NCI-H510A (cell line): ENCODE data around the gene AKAP13.
"Not testable (repeated sequence)": the region's sequence is repeated elsewhere in the genome, so short reads cannot be mapped to it uniquely, and the experiment has no call there.

Experiments used
- DNase-seq: peaks from one replicate; lab custom pipeline; 2025; lab: John Stamatoyannopoulos, UW

Gene AKAP13

GRCh38 chr15:85348048-85348766, 32.2 kb upstream of the AKAP13 start:
- not testable (repeated sequence) for DNase-seq

GRCh38 chr15:85349062-85349461, 31.3 kb upstream of the AKAP13 start:
- not testable (repeated sequence) for DNase-seq

- no peak for DNase-seq
Measured at GRCh38 chr15:85350395-85350794, 30.0 kb upstream of the AKAP13 start.

- DNase-seq: not testable (repeated sequence)
Measured at GRCh38 chr15:85351501-85351900, 28.9 kb upstream of the AKAP13 start.

- DNase-seq: no peak
Measured at GRCh38 chr15:85351965-85352364, 28.4 kb upstream of the AKAP13 start.

GRCh38 chr15:85353516-85353915, 26.9 kb upstream of the AKAP13 start:
- DNase-seq: no peak

GRCh38 chr15:85354461-85354860, 25.9 kb upstream of the AKAP13 start:
- no peak for DNase-seq

- no peak for DNase-seq
Measured at GRCh38 chr15:85354948-85355347, 25.5 kb upstream of the AKAP13 start.

- DNase-seq: no peak
Measured at GRCh38 chr15:85356276-85356675, 24.1 kb upstream of the AKAP13 start.

GRCh38 chr15:85361323-85361722, 19.1 kb upstream of the AKAP13 start:
- DNase-seq: no peak

- DNase-seq: no peak
Measured at GRCh38 chr15:85362436-85363081, 17.8 kb upstream of the AKAP13 start.

GRCh38 chr15:85365980-85366379, 14.4 kb upstream of the AKAP13 start:
- no peak for DNase-seq

- no peak for DNase-seq
Measured at GRCh38 chr15:85367741-85368140, 12.7 kb upstream of the AKAP13 start.

GRCh38 chr15:85374831-85375230, 5.6 kb upstream of the AKAP13 start:
- DNase-seq: no peak

GRCh38 chr15:85377269-85377668, 3.1 kb upstream of the AKAP13 start:
- no peak for DNase-seq

GRCh38 chr15:85377986-85378385, 2.4 kb upstream of the AKAP13 start:
- no peak for DNase-seq

GRCh38 chr15:85379403-85380131, 836 bp upstream of the AKAP13 start:
- no peak for DNase-seq

- no peak for DNase-seq
Measured at GRCh38 chr15:85380812-85381642, 624 bp downstream of the AKAP13 start.

GRCh38 chr15:85381850-85382751, 1.7 kb downstream of the AKAP13 start:
- DNase-seq: no peak

GRCh38 chr15:85382942-85383341, 2.5 kb downstream of the AKAP13 start:
- no peak for DNase-seq
